GM11168 (cell line): ENCODE data around the gene CSNK1A1.
"Not testable (repeated sequence)": the region's sequence is repeated elsewhere in the genome, so short reads cannot be mapped to it uniquely, and the experiment has no call there.

Experiments used
- in situ Hi-C: fragments of 300-500 bp; cut with MboI; formaldehyde crosslinking; loops from one replicate; pipeline ENCODE4 v1.12.0; 2022; ENCODE audit warnings: low sequenced_read_pairs; ENCODE audit not compliant: unreplicated experiment

CSNK1A1 gene

DNA sequence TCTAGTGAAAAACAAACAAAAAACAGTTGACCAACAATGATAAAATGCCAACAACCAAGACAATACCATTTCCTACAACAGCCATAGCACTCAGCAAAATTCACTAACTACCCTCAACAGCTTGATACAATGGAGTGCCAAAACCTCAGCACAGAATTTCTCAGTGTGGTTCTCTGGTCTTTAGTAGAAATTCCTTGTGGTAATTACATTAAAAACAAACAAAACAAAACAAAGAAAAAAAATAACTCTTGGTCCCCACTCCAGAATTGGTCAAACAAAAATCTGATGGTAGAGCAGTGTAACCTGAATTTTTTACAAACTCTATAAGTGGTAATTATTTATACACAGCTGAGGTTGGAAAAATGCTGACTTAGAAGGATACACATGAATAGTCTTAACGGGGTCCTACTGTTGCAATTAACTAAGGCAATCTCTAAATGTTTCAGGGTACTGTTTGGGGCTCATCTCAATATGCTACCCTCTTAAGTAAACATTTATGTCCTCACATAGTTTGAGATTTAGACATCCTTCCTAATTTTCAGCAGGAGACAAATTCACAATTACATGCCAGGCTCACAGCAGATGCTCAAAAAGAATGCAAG is 13.8 kb downstream of the CSNK1A1 start:
- in situ Hi-C loops, result no loop called here

DNA sequence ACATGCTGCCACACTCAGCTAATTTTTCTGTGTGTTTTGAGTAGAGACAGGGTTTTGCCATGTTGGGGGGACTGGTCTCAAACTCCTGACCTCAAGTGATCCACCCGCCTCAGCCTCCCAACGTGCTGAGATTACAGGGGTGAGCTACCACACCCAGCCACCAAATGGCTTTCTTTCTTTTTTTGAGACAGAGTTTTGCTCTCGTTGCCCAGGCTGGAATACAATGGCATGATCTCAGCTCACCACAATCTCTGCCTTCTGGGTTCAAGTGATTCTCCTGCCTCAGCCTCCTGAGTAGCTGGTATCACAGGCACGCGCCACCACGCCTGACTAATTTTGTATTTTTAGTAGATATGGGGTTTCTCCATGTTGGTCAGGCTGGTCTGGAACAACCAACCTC is 15.5 kb downstream of the CSNK1A1 start:
- in situ Hi-C loops, result not testable (repeated sequence)

DNA sequence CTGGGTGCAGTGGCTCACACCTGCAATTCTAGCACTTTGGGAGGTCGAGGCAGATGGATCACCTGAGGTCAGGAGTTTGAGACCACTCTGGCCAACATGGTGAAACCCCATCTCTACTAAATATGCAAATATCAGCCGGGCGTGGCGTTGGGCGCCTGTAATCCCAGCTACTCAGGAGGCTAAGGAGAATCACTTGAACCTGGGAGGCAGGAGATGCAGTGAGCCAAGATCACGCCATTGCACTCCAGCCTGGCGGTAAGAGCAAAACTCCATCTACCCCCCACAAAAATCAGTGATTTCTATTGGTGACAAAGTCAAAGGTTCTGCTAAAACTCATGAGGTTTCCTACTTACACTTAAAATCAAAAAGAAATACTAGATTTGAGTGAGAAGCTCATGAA is 18.8 kb downstream of the CSNK1A1 start:
- in situ Hi-C loops, result no loop called here

DNA sequence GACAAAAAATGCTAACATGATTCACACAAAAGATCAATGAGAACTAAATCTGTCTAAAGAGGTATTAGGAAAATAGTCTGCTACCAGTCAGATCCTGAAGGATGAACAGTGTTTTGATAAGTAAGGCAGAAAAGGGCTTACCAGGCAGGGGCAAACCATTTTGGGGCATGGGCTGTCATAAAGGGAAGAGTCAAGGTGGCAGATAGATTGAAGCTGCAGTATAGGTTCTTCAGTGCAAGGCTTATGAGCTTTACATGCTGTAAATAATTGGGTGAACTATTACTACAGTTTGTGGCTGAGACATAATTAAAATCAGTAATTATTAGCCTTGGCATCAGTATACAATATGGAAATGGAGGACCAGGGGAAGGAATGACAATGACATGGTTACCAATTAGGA is 21.8 kb downstream of the CSNK1A1 start:
- in situ Hi-C loops, result no loop called here

DNA sequence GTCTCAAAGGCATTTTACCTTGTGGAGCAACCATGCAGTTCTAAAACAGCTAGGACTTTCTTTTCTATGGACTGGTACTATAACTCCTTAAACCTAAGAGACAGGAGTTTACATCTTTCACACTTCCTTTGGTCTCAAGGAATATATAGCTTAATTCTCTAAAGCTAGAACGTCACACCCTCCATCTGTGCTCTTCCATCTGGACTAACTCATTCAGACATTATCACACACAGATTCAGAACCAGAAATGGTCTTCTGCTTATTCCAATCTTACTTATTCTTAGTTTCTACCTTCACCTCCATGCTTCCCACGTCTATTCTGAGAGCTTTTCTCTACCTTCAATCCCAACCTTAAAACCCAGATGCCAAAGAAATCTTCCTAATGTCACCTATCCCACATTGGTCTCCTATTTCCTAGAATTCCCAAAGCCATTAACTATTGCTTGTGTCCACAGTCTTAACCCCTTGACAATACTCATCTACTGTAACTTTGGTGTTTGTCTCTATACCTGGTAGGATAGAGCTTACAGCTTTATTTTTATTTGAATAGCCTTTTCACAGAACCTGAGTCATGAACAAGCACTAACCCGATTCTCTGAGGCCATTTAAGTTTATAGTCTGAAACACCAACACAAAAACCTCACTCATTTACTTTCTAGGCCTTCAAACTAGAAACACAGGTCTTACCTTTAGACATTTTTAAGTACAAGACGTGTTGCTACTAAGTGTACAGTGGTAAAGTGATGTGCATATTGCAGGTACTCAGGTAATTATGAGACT is 22.8 kb downstream of the CSNK1A1 start:
- in situ Hi-C loops, result no loop called here

DNA sequence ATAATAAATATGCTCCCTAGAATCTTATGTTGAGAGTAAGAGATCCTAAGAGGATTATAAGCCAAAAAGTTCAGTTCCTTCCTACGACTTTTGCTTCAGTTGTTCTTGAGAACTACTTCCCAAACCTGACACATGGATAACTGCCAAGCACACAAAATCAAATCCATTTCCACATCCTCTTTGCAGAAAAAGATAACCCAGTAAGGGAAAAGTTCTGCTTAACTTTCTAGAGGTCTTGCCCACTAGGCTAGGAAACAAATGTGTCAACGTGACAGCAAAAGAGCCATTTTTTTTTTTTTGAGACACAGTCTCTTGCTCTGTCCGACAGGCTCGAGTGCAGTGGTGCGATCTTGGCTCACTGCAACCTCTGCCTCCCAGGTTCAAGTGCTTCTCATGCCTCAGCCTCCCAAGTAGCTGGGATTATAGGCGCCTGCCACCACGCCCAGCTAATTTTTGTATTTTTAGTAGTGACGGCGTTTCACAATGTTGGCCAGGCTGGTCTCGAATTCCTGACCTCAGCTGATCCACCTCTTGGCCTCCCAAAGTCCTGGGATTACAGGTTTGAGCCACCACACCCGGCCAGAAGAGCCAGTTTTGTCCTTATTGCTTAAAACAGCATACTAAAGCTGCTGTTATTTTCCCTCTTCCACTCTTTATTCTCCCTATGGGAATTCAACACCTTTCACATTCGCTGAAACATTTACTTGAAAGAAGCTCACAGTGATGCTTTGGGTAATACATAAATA is 24.2 kb downstream of the CSNK1A1 start:
- in situ Hi-C loops, result no loop called here

DNA sequence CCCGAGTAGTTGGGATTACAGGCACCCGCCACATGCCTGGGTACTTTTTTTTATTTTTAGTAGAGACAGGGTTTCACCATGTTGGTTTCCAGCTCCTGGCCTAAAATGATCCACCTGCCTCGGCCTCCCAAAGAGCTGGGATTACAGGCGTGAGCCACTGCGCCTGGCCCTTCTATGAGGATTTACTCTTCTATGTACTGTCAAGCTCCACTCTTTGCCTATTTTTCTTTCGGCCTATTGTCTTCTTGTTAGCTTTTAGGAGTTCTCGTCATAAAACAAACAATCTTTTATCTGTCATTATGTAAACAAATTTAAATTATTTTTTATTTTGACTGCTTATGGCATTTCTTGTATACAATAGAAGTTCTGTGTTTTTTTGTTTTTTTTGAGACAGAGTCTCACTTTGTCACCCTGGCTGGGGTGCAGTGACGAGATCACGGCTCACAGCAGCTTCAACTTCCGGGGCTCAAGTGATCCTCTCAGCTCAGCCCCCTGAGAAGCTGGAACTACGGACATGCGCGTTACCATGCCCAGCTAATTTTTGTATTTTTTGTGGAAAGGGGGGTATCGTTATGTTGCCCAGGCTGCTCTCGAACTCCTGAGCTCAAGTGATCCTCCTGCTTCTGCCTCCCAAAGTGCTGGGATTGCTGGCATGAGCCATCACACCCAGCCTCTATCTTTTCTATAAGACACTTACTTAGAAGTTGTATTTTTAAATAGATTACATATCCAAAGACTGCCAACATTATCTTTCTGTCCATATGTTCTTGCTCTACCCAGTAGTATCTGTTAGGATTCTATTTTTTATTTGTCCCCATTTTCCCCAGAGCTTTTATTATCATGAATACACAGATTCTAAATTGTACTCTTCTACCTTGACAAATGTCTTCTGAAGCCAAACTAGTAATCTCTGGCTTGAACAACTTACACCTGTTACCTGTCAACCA is 29.2 kb downstream of the CSNK1A1 start:
- in situ Hi-C loops, result no loop called here

DNA sequence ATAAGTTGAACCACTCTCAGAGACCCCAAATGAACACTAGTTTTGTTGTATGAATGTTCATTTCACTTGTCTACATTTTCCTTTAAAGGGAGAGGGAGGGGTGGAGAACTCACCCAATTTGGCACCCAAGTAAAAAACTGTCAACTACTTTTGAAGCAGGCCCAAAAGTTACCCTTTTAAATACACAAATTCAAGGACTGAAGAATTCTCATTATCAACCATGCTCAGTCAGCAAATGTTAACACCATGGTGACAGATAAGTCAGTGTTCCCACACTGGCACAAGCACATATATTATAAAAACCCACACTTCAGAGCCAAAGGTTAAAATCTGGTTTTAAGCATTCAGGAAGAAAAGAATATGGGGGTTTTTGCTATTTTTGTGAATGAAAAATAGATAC is 31.6 kb downstream of the CSNK1A1 start:
- in situ Hi-C loops, result no loop called here

DNA sequence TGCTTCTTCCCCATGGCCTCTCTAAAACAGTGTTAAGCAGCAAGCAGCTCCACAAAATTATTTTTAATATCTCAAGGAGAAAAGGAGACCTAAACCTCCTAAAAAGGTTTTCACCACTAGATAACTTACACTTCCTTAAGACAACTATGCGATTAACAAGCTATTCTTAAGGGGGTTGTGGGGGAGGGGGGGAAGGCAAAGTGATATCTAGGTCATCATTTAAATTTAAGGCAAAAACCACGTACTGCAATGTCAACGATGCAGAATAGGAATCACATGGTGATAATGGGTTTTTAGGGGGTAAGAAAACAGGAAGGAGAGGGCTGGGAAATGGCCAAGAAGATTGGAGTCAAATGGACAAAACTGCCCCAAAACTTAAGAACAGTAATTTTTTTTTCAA is 32.6 kb downstream of the CSNK1A1 start:
- in situ Hi-C loops, result no loop called here

DNA sequence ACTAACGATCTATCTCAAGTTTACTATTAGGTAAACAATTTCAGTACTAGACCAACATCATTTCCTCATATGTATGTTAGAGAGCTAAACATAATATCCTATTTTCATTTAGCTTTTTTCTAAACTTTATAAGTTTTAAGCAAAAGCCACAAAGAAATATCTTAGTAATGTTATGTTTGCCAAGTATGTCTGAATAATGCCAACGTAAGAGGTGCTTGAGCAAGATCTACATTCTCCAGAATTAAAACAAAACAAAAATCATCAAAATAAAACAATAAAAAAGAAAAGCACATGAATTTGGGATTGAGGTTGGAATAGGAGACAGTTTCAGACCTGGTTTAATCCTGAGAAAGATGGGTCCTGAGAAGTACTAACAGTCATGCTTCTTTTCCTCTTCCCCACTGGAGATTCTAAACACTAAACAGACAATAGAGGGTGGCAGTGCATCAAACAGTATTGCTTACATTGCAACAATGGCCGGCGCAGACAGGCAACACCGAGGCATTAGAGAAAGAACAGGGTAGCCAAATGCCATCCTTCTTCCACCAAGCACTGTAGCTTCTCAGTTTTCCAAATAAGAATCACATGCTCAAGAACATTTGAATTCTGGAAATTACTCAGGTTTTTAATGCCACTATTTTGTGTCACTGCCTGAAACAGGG is 33.6 kb downstream of the CSNK1A1 start:
- in situ Hi-C loops, result no loop called here

DNA sequence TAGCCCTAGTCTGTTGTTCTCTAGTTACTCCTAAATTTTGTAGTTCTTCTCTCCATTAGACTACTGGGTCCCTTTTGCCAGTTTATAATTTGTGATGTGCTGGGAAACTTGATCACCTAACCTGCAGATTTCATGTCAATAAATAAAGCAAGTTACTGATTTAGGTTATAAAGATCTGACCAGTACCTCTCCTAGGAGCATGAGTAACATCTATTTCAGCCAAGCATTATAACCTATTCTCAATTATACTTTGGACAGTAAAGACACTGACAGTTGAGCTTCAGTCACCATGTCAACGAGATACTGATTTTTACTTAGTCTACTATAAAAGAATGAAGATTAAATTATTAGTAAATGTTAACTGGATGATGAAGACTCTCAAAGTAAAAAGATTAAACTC is 36.7 kb downstream of the CSNK1A1 start:
- in situ Hi-C loops, result no loop called here

DNA sequence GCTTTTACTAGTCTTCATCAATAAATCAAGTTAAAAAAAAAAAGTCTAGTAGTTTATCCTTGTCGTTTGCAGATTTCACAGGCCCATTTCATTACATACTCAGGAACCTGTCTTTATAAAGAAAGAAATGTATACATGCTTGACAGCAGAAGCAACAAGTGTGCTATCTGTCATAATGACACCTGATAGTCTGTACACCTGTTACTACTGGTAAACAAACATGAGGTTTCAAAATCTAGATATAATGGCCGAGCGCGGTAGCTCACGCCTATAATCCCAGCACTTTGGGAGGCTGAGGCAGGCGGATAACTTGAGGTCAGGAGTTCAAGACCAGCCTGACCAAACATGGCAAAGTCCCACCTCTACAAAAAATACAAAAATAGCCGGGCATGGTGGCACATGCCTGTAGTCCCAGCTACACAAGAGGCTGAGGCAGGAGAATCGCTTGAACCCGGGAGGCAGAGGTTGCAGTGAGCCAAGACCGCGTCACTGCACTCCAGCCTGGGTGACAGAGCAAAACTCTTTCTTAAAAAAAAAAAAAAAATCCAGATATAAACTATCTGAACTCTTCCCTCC is 37.8 kb downstream of the CSNK1A1 start:
- in situ Hi-C loops, result not testable (repeated sequence)

DNA sequence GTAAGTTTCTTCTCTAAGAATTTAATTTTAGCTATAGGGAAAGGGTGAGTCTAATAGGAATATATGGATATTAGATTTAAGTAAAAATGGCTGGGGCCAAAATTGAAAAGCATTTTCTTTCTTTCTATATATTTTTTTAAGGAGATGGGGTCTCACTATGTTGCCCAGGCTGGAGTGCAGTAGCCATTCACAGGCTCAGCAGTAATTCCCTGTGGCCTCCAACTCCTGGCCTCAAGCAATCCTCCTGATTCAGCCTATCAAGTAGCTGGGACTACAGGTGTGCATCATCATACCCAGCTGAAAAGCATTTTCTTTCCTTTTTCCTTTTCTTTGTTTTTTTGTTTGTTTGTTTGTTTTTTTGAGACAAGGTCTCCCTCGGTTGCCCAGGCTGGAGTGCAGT is 41.1 kb downstream of the CSNK1A1 start:
- in situ Hi-C loops, result no loop called here

DNA sequence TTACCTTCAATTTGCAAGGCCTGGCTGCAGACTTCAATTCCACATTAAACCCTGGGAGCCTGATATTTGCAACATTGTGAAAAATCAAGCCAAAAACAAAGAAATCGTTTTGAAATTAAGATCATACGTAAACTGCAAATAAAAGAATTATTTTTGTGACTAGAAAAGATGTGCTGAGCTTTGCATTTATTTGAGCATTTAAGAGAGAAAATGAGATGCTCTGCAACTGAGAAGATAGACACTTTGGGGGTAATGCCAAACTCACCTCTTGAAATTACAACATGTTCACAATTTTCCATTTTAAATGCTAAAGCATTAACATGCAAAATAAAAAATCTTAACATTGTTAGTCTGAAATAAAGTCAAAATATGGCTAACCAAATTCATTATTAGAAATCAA is 46.6 kb downstream of the CSNK1A1 start:
- in situ Hi-C loops, result no loop called here

DNA sequence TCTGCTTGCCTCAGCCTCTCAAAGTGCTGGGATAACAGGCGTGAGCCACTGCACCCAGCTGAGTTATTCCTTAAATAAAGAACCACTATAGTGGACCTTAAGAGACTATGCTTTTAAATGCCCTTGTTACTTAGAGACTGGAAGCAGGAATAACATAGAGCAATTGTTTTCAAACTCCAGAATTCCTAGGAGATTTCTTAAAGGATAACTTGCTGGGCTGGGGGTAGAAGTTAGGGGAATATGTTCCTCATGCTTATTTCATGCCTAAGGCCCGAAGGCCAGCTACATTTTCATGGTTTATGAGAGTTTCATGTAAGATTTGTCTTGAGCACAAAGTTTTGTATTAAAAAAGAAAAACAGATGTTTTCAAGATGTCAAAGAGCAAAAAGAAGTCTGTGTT is 48.2 kb downstream of the CSNK1A1 start:
- in situ Hi-C loops, result no loop called here

DNA sequence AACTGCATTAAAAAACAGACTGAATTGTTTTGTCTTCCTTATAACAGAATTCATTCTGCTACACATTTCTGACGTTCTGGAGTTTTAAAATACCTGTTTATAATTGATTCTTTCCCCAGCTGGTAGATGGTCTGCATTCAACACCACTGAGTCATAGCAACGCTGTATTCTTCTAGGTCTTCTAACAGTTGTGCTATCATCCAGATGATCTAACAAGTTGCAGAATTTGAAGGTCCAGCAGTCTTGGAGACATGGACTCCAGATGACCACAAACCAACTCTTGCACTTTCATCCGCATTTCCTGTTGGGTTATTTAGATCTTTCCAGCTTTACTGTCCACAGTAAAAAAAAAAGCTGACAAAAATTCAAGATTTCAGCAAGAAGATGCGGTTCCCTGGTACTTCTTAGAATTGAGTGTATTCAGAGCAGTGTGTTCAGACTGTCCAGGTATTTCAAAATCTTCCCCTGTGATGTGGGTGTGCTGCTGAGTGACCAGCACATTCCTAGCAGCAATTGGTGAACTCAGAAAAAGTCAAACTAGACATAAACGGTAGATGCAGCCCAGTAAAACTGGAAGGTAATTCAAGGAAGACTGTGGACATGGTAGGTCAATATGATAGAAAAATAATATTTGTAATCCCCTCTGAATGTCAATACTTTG is 50.2 kb downstream of the CSNK1A1 start:
- in situ Hi-C loops, result no loop called here

DNA sequence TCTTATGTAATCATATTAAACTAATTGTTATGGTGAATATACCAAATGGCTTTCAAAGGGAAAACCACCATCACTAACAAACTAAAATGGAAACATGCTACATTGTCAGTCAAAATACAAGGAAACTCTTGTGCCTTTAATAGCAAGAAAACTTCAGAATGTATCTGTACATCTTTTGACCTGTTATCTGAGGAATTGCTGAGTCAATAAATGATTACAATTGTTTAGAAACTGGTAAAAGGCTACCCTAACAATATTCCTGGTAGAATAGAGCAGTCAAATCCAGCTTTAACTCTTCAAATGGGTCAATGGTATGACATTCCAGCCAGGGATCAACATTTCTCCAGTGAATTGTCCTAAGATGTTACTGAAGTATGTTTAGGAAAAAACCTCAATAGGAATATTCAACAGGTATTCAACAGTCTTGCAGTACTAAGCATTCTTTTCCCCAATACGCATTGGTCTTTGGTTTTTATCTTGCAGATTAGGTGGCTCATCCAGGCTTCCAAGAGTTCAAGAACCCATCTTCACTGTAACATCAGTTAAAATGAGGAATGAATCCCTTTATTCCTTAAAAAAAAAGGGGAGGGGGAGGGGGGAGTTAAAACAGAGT is 52.4 kb downstream of the CSNK1A1 start:
- in situ Hi-C loops, result no loop called here

DNA sequence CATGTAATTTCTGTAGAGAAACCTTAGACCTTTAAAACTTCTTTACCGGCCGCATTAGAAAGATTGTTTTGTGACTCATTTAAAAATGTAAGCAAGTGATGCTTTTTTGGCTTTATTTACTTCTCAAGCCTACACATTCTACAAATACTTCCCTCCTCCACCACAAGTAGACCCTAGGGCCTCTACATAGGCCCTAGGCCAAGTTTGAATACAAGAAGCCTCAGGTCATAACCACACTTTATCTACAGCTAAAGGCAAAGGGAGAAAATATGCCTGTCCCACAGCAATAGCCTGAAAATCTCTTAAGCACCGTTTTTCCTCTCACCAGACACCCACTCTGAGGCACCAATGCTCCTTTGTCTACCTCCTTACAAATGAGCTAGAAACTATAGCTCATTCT is 53.9 kb downstream of the CSNK1A1 start:
- in situ Hi-C loops, result no loop called here

DNA sequence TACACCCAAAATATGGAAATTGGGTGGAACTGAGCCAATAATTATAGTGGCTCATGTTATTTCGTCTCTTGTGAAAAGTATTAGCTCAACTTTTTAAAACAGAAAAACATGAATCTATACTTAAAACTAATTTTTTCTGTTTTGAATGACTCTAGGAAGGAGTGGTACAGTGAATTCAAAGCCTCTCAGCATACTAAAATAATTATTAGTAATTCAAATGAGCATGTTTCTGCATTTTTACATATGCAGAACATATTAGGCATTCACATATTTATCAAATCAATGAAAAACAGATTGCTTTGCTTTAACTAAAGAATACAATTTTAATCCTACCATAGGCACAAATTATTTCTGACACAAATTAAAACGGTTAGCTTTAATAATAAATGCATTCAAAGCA is 54.3 kb downstream of the CSNK1A1 start:
- in situ Hi-C loops, result no loop called here
